ENCODE data around the gene NFILZ. TPM values are rescaled to one million over a fixed set of nuclear protein-coding genes. Genes with fewer than 3 reads are reported as not detected.

NFILZ gene
- total RNA-seq, 6 donors from 2014 or later = not detected

- Histone ChIP-seq H3K4me1 (peaks cover 8 to 16% (median 10%) of the 10 kb centered on the region in 4 donors), H3K4me3 (no peak overlapping the region), H3K36me3 (peaks cover 0 to 42% (median 19%) of the 10 kb centered on the region in 4 donors), H3K27ac (no peak overlapping the region), H3K27me3 (no peaks in the 10 kb centered on the region), H3K9me3 (peaks cover 0 to 6% (median 5%) of the 10 kb centered on the region in 4 donors)
- WGBS, 2 donors = 97 to 98% methylated on average over 2 of the region's 2 CpGs
- ATAC-seq (ENCODE audit: low FRiP score in 2 of 2) (no peak), DNase-seq (no peak)
- TF ChIP-seq POLR2AphosphoS5 (IDR thresholded peaks at IDR 0.05) (no peak), CTCF (IDR thresholded peaks at IDR 0.05) (no peak), POLR2A (IDR thresholded peaks at IDR 0.05) (no peak), EP300 (IDR thresholded peaks at IDR 0.05) (no peak)
Observed at GRCh38 chr19:8600064-8600463, 30.4 kb upstream of the NFILZ start.

- Histone ChIP-seq H3K9me3 (peaks cover 0 to 8% (median 6%) of the 10 kb centered on the region in 4 donors), H3K4me1 (peaks cover 1 to 8% (median 4%) of the 10 kb centered on the region in 4 donors), H3K27me3 (no peaks in the 10 kb centered on the region), H3K36me3 (peaks cover 0 to 44% (median 20%) of the 10 kb centered on the region in 4 donors), H3K27ac (no peak overlapping the region), H3K4me3 (no peak overlapping the region)
- no peak for TF ChIP-seq EP300 (IDR thresholded peaks at IDR 0.05)
- TF ChIP-seq CTCF (IDR thresholded peaks at IDR 0.05) = no peak
- TF ChIP-seq POLR2A (IDR thresholded peaks at IDR 0.05) = no peak
- no peak for TF ChIP-seq POLR2AphosphoS5 (IDR thresholded peaks at IDR 0.05)
- 96% methylated on average over 15 to 16 of the region's 16 CpGs for WGBS, 2 donors
- peak in 1 of 2 donors; percentile 52 for DNase-seq
- no peak for ATAC-seq (ENCODE audit: low FRiP score in 2 of 2)
Observed at GRCh38 chr19:8600816-8601215, 29.6 kb upstream of the NFILZ start.

- 90 to 98% methylated on average over 5 of the region's 5 CpGs for WGBS, 2 donors
- DNase-seq (no peak), ATAC-seq (ENCODE audit: low FRiP score in 2 of 2) (no peak)
- TF ChIP-seq CTCF (IDR thresholded peaks at IDR 0.05) = no peak
- TF ChIP-seq EP300 (IDR thresholded peaks at IDR 0.05) = no peak
- no peak for TF ChIP-seq POLR2A (IDR thresholded peaks at IDR 0.05)
- no peak for TF ChIP-seq POLR2AphosphoS5 (IDR thresholded peaks at IDR 0.05)
- H3K4me1 ChIP-seq = no peaks in the 10 kb centered on the region
- peaks cover 0 to 8% (median 6%) of the 10 kb centered on the region in 4 donors for H3K9me3 ChIP-seq
- H3K36me3 ChIP-seq = peaks cover 0 to 42% (median 18%) of the 10 kb centered on the region in 4 donors
- no peaks in the 10 kb centered on the region for H3K27me3 ChIP-seq
- H3K4me3 ChIP-seq = no peak overlapping the region
- no peak overlapping the region for H3K27ac ChIP-seq
Observed at GRCh38 chr19:8601796-8602195, 28.6 kb upstream of the NFILZ start.

GRCh38 chr19:8605514-8605913 is 24.9 kb upstream of the NFILZ start:
- no peak for TF ChIP-seq POLR2A (IDR thresholded peaks at IDR 0.05)
- TF ChIP-seq CTCF (IDR thresholded peaks at IDR 0.05) = no peak
- no peak for TF ChIP-seq POLR2AphosphoS5 (IDR thresholded peaks at IDR 0.05)
- TF ChIP-seq EP300 (IDR thresholded peaks at IDR 0.05) = no peak
- 93% methylated on average over 12 to 14 of the region's 17 CpGs for WGBS, 2 donors
- Histone ChIP-seq H3K4me3 (no peak overlapping the region), H3K27ac (no peak overlapping the region), H3K9me3 (peaks cover 0 to 8% (median 6%) of the 10 kb centered on the region in 4 donors), H3K36me3 (peaks cover 0 to 38% (median 13%) of the 10 kb centered on the region in 4 donors), H3K27me3 (peaks cover 0 to 4% (median 1%) of the 10 kb centered on the region in 4 donors), H3K4me1 (peaks cover 14 to 26% (median 16%) of the 10 kb centered on the region in 4 donors)
- DNase-seq (peak in 1 of 2 donors; percentile 81), ATAC-seq (ENCODE audit: low FRiP score in 2 of 2) (no peak)

GRCh38 chr19:8607386-8607785 is 23.0 kb upstream of the NFILZ start:
- ATAC-seq (ENCODE audit: low FRiP score in 2 of 2) = peak in 1 of 2 donors; percentile 27
- TF ChIP-seq CTCF (IDR thresholded peaks at IDR 0.05) (no peak), POLR2A (IDR thresholded peaks at IDR 0.05) (no peak), POLR2AphosphoS5 (IDR thresholded peaks at IDR 0.05) (no peak), EP300 (IDR thresholded peaks at IDR 0.05) (no peak)
- H3K36me3 ChIP-seq = peaks cover 0 to 25% (median 8%) of the 10 kb centered on the region in 4 donors
- H3K4me3 ChIP-seq = no peak overlapping the region
- peaks cover 0 to 4% (median 1%) of the 10 kb centered on the region in 4 donors for H3K27me3 ChIP-seq
- H3K27ac ChIP-seq = no peak overlapping the region
- DNase-seq = no peak
- H3K9me3 ChIP-seq = peaks cover 0 to 8% (median 6%) of the 10 kb centered on the region in 4 donors
- 67 to 92% methylated on average over 4 of the region's 4 CpGs for WGBS, 2 donors
- peaks cover 19 to 41% (median 20%) of the 10 kb centered on the region in 4 donors for H3K4me1 ChIP-seq
